Immature natural killer cell (primary cell): Measurements from ENCODE around the gene HLA-DRA. TPM values are rescaled to one million over a fixed set of nuclear protein-coding genes. Genes with fewer than 3 reads are reported as not detected.
"Not testable (repeated sequence)": the region's sequence is repeated elsewhere in the genome, so short reads cannot be mapped to it uniquely, and the experiment has no call there.

ENCODE experiments used
- DNase-seq, 3 donors: peaks; one replicate each; pipeline ENCODE4 v3.0.0; 2022; ENCODE audit warnings: mixed read lengths in 1 of 3
- H3K27ac Mint-ChIP-seq, 6 donors: one replicate each; pipeline ENCODE4 v1.8.0; 2020; ENCODE audit warnings: mixed read lengths in 6 of 6, mild to moderate bottlenecking in 5 of 6, inconsistent platforms in 4 of 6, moderate library complexity in 3 of 6
- H3K27me3 Mint-ChIP-seq, 3 donors: one replicate each; pipeline ENCODE4 v1.8.0; 2020 to 2021; ENCODE audit warnings: low read depth in 3 of 3, mild to moderate bottlenecking in 3 of 3, mixed read lengths in 3 of 3, moderate library complexity in 3 of 3, inconsistent platforms in 1 of 3
- H3K36me3 Mint-ChIP-seq, 3 donors: one replicate each; pipeline ENCODE4 v1.8.0; 2020; ENCODE audit warnings: mixed read lengths in 3 of 3, inconsistent platforms in 2 of 3, mild to moderate bottlenecking in 2 of 3
- H3K4me1 Mint-ChIP-seq, 2 donors: one replicate each; pipeline ENCODE4 v1.8.0; 2020; ENCODE audit warnings: inconsistent platforms in 2 of 2, mild to moderate bottlenecking in 2 of 2, mixed read lengths in 2 of 2, moderate library complexity in 1 of 2
- H3K4me3 Mint-ChIP-seq, 5 donors: one replicate each; pipeline ENCODE4 v1.8.0; 2020; ENCODE audit warnings: mild to moderate bottlenecking in 5 of 5, mixed read lengths in 5 of 5, inconsistent platforms in 3 of 5, moderate library complexity in 3 of 5
- H3K9me3 Mint-ChIP-seq, 6 donors: one replicate each; pipeline ENCODE4 v1.8.0; 2020; ENCODE audit warnings: mild to moderate bottlenecking in 6 of 6, mixed read lengths in 6 of 6, inconsistent platforms in 4 of 6, moderate library complexity in 3 of 6
- polyA plus RNA-seq, 3 donors: library from polyadenylated mRNA; unstranded; fragments of 300-500 nt; fragmentation: Illumina TruSeq; gene quantifications; one replicate each; pipeline ENCODE4 v1.2.3, GENCODE V29; 2021

HLA-DRA gene
- polyA plus RNA-seq, 3 donors from 2014 or later = 103 to 884 (median 621) TPM

- peaks cover 7 to 9% of the 10 kb centered on the region in 2 donors for H3K4me1 Mint-ChIP-seq
- peaks cover 6 to 30% (median 14%) of the 10 kb centered on the region in 3 donors for H3K27me3 Mint-ChIP-seq
These were observed 26.1 kb upstream of the HLA-DRA start for GRCh38 chr6:32413427-32414047.

GRCh38 chr6:32415521-32416019 is 24.1 kb upstream of the HLA-DRA start:
- Mint-ChIP-seq H3K27ac (peak overlapping the region in 1 of 6 donors; percentile 24), H3K4me3 (peak overlapping the region in 1 of 5 donors; percentile 25), H3K9me3 (peaks cover 0 to 1% (median 0%) of the 10 kb centered on the region in 6 donors), H3K36me3 (no peaks in the 10 kb centered on the region), H3K27me3 (peaks cover 6 to 29% (median 14%) of the 10 kb centered on the region in 3 donors), H3K4me1 (peaks cover 7 to 9% of the 10 kb centered on the region in 2 donors)
- DNase-seq = peak; percentile 55 to 61 (median 57)

More at GRCh38 chr6:32413427-32414047, 26.1 kb upstream of the HLA-DRA start:
- H3K4me3 Mint-ChIP-seq = no peak overlapping the region
- DNase-seq = peak; percentile 69 to 81 (median 74)
- H3K36me3 Mint-ChIP-seq = no peaks in the 10 kb centered on the region
- H3K9me3 Mint-ChIP-seq = peaks cover 0 to 1% (median 0%) of the 10 kb centered on the region in 6 donors
- no peak overlapping the region for H3K27ac Mint-ChIP-seq

- Mint-ChIP-seq H3K36me3 (no peaks in the 10 kb centered on the region), H3K27me3 (peaks cover 6 to 27% (median 14%) of the 10 kb centered on the region in 3 donors), H3K27ac (no peak overlapping the region), H3K9me3 (peaks cover 0 to 1% (median 0%) of the 10 kb centered on the region in 6 donors), H3K4me3 (no peak overlapping the region), H3K4me1 (peaks cover 7 to 9% of the 10 kb centered on the region in 2 donors)
- no peak for DNase-seq
These were observed 23.7 kb upstream of the HLA-DRA start for GRCh38 chr6:32416036-32416435.

GRCh38 chr6:32424589-32425300 is 14.9 kb upstream of the HLA-DRA start:
- Mint-ChIP-seq H3K9me3 (no peaks in the 10 kb centered on the region), H3K27me3 (peaks cover 0 to 10% (median 6%) of the 10 kb centered on the region in 3 donors), H3K27ac (no peak overlapping the region), H3K4me3 (no peak overlapping the region), H3K4me1 (no peaks in the 10 kb centered on the region), H3K36me3 (no peaks in the 10 kb centered on the region)
- DNase-seq = no peak

- Mint-ChIP-seq H3K4me1 (no peaks in the 10 kb centered on the region), H3K36me3 (no peaks in the 10 kb centered on the region), H3K4me3 (no peak overlapping the region), H3K27me3 (peaks cover 0 to 13% (median 6%) of the 10 kb centered on the region in 3 donors), H3K9me3 (no peaks in the 10 kb centered on the region), H3K27ac (no peak overlapping the region)
- no peak for DNase-seq
These were observed 13.3 kb upstream of the HLA-DRA start for GRCh38 chr6:32426338-32426737.

- Mint-ChIP-seq H3K4me1 (no peaks in the 10 kb centered on the region), H3K27ac (no peak overlapping the region), H3K4me3 (no peak overlapping the region), H3K36me3 (no peaks in the 10 kb centered on the region), H3K27me3 (peaks cover 0 to 13% (median 5%) of the 10 kb centered on the region in 3 donors), H3K9me3 (no peaks in the 10 kb centered on the region)
- no peak for DNase-seq
These were observed 12.5 kb upstream of the HLA-DRA start for GRCh38 chr6:32427218-32427617.

- Mint-ChIP-seq H3K4me3 (no peak overlapping the region), H3K36me3 (no peaks in the 10 kb centered on the region), H3K27ac (no peak overlapping the region), H3K9me3 (no peaks in the 10 kb centered on the region), H3K27me3 (peaks cover 0 to 8% (median 3%) of the 10 kb centered on the region in 3 donors), H3K4me1 (no peaks in the 10 kb centered on the region)
- no peak for DNase-seq
These were observed 11.7 kb upstream of the HLA-DRA start for GRCh38 chr6:32427934-32428474.

- Mint-ChIP-seq H3K36me3 (no peaks in the 10 kb centered on the region), H3K4me3 (no peak overlapping the region), H3K27me3 (peaks cover 0 to 6% (median 3%) of the 10 kb centered on the region in 3 donors), H3K27ac (no peak overlapping the region), H3K9me3 (no peaks in the 10 kb centered on the region), H3K4me1 (no peaks in the 10 kb centered on the region)
- no peak for DNase-seq
These were observed 9.5 kb upstream of the HLA-DRA start for GRCh38 chr6:32430179-32430578.

GRCh38 chr6:32431142-32431541 is 8.5 kb upstream of the HLA-DRA start:
- Mint-ChIP-seq H3K27ac (no peak overlapping the region), H3K27me3 (peaks cover 0 to 6% (median 3%) of the 10 kb centered on the region in 3 donors), H3K36me3 (no peaks in the 10 kb centered on the region), H3K9me3 (no peaks in the 10 kb centered on the region), H3K4me3 (no peak overlapping the region), H3K4me1 (no peaks in the 10 kb centered on the region)
- DNase-seq = no peak

- no peaks in the 10 kb centered on the region for H3K4me1 Mint-ChIP-seq
- no peaks in the 10 kb centered on the region for H3K9me3 Mint-ChIP-seq
- no peak overlapping the region for H3K27ac Mint-ChIP-seq
- peaks cover 0 to 6% (median 3%) of the 10 kb centered on the region in 3 donors for H3K27me3 Mint-ChIP-seq
- DNase-seq = peak; percentile 14 to 42 (median 24)
- H3K4me3 Mint-ChIP-seq = no peak overlapping the region
- H3K36me3 Mint-ChIP-seq = no peaks in the 10 kb centered on the region
These were observed 7.6 kb upstream of the HLA-DRA start for GRCh38 chr6:32432050-32432450.

- not testable (repeated sequence) for H3K27me3 Mint-ChIP-seq, DNase-seq, H3K36me3 Mint-ChIP-seq, H3K9me3 Mint-ChIP-seq, H3K4me3 Mint-ChIP-seq, H3K4me1 Mint-ChIP-seq
- peak overlapping the region in 1 of 6 donors; percentile 18 for H3K27ac Mint-ChIP-seq
These were observed 5.7 kb upstream of the HLA-DRA start for GRCh38 chr6:32433950-32434349.

- H3K36me3 Mint-ChIP-seq = no peaks in the 10 kb centered on the region
- H3K4me1 Mint-ChIP-seq = peaks cover 9 to 16% of the 10 kb centered on the region in 2 donors
- H3K9me3 Mint-ChIP-seq = no peaks in the 10 kb centered on the region
- H3K27me3 Mint-ChIP-seq = peaks cover 0 to 5% (median under 1%) of the 10 kb centered on the region in 3 donors
- no peak for DNase-seq
- no peak overlapping the region for H3K4me3 Mint-ChIP-seq
- H3K27ac Mint-ChIP-seq = no peak overlapping the region
These were observed 3.5 kb upstream of the HLA-DRA start for GRCh38 chr6:32436186-32436585.

GRCh38 chr6:32436995-32437836 is 2.5 kb upstream of the HLA-DRA start:
- H3K4me1 Mint-ChIP-seq = peaks cover 9 to 16% of the 10 kb centered on the region in 2 donors
- DNase-seq = peak in 2 of 3 donors; percentile 7 to 17
- no peak overlapping the region for H3K27ac Mint-ChIP-seq
- no peaks in the 10 kb centered on the region for H3K36me3 Mint-ChIP-seq
- H3K4me3 Mint-ChIP-seq = no peak overlapping the region
- no peaks in the 10 kb centered on the region for H3K9me3 Mint-ChIP-seq
- H3K27me3 Mint-ChIP-seq = peaks cover 2 to 9% (median 2%) of the 10 kb centered on the region in 3 donors
